Retina (tissue), 1 donor: ENCODE data around the gene DENND2C.
"Not testable (repeated sequence)": the region's sequence is repeated elsewhere in the genome, so short reads cannot be mapped to it uniquely, and the experiment has no call there.

ENCODE experiments used
- DNase-seq: peaks from one replicate; pipeline ENCODE4 v3.0.0-alpha.2; 2016

Gene DENND2C

DNA sequence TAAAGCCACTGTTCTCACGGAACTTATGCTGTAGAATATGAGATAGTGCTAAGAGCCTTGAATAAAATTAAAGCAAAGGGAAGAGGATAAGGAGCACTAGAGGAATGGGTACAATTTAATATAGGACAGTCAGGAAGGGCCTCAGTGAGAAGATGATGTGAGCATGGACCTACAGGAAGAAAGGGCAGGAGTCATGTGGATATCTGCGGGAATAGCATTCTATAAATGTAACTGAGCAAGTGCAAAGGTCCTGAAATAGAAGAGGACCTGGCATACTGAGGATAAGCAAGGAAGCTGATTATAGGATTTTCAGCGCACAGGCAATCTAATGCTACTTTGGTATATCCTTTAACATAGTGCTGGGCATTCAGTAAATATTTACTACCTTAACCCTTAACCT is 75.8 kb downstream of the DENND2C start:
- no peak for DNase-seq

DNA sequence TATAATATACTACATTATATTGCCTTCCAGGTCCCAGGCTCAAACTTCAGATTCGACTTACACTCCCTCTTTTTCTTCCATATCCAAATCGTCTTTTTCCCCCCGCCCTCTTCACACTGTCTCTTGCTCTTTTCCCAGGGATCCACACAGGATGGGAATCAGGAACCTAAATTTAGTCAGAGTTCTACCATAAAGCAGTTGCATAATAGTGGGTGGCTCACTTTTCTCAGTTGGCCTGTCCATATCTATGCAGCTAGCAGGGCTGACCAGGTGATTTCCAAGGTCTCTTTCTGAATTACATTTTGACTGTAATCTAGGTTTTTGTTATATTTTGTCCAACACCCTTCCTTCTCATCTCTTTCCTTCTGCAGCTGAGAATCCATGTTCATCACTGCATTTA is 80.7 kb downstream of the DENND2C start:
- DNase-seq, result no peak

DNA sequence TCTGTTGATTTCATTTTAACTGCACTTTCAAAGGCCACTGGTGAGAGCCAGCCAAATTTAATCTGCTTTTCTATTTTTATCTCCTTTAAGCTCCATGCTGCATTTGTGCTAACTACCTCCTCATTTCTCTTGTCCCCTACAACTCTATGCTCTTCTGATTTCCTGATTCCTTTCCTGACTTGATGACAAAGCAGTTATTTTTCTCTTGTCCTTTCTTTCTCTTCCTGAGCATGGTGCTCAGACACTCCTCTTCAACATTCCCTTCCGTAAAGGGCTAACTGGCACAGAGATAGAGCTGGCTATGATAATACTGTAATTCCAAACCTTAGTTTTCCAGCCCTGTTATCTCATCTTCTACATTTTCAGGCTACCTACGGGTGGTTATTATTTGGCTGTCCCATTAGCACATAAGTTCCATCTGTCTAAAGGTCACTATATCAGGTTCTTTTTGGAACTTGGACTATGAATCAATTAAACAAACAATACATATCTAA is 81.6 kb downstream of the DENND2C start:
- DNase-seq, result no peak

DNA sequence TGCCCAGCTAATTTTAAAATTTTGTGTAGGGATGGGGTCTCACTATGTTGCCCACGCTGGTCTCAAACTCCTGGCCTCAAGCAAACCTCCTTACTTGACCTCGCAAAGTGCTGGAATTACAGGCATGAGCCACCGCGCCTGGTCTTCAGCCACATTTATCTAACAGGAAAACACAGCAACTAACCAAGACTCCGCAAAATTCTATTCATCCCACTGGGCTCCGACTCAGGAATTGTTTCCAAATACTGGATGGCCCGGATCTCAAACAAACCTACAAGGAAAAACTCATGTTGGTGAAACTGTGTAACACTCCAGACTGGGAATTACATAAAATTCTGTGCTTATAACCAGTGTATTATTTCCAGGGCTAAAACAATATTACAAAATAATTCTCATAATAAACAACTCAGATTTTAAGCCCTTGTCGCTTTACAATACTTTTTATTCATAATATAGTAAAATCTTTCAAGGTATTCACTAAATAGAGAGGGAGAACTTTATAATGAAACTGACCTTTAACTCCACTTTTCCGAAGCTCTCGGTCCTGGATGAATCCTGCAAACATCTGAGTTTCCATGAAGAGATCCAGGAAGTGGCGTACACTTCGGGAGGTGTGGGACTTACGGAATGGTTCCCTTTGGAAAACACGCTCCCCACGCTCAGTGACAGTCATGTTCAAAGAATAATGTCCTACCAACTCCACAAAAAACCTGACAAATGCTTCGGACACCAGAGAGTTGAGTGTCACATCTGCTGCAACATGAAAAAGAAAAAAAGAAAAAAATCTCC is 82.5 kb downstream of the DENND2C start:
- no peak for DNase-seq

DNA sequence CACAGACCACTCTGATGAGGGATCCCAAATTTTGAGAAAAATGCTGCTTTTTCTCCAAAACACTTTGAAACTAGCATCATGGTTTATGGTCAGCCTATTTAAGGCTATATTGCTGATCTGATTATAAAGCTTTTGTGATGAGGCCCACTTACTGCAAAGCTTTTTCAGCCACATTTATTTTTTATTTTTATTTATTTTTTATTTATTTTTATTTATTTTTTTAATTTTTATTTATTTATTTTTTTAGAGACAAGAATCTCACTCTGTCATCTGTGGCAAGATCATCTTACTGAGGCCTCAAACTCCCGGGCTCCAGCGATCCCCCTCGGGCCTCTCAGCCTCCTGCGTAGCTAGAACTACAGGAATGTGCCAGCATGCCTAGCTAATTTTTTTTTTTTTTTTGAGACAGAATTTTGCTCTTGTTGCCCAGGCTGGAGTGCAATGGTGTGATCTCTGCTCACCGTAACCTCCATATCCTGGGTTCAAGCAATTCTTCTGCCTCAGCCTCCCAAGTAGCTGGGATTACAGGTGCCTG is 83.3 kb downstream of the DENND2C start:
- no peak for DNase-seq

DNA sequence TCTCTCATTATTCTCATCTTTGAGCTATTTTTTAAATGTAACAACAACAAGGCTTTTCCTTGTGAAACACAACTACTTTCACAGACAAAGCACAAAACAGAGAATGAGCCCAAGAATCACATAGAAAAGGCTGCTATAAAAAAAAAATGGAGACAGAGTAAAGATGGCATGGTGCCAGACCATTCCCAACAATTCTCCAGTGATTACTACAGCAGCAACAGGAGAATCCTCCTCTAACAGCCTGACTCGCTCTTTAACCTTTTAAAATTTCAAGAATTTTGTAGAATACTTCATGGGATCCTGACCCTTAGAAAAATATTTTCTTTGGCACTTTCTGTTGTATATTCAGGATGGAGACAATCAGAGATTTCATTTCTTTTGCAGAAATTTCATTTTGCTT is 84.6 kb downstream of the DENND2C start:
- no peak for DNase-seq

DNA sequence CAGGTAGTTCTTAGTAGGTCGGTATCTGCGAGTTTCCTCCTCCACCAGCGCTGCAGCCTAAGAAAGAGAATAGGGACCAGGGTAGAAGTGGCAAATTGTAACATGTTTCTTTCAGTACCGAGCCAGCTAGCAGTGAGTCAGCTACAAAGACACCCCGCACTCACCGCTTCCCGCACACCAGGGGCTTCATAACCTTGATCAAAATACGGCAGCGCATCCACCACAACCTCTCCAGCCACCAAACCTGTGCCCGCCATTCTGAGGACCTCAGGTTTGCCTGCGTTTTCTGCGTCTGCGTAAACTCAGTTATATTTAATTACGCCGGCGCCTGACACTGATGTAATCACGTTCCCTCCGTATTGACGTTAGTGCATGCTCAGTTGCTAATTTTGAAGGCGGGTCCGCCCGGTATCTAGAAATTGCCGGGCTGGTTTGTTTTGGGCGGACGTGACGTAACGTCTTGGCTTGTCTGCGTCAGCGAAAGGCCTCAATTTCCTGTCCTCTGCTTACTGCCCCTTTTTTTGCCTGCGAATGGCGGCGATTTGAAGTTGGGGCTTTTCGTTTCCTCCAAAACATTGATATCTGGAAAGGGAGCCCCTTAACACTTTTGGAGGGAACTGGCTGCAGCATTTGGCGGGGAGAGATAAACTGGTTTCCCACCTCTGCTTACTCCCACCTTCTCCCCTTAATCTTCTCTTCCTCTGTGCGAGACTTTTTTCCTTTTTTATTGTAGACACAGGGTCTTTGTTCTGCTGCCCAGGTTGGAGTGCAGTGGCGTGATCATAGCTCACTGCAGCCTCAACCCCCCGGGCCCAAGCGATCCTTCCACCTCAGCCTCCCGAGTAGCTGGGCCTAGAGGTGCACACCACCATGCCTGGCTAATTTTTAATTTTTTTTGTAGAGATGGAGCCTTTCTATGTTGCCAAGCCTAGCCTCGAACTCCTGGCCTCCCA is 88.2 kb downstream of the DENND2C start, which contains the start of gene BCAS2:
TSS of gene BCAS2 (minus strand) at position 281 of the 953 bp plus-strand sequence. CDS start at position 257, 24 bp downstream.
- peak; percentile 97 for DNase-seq

DNA sequence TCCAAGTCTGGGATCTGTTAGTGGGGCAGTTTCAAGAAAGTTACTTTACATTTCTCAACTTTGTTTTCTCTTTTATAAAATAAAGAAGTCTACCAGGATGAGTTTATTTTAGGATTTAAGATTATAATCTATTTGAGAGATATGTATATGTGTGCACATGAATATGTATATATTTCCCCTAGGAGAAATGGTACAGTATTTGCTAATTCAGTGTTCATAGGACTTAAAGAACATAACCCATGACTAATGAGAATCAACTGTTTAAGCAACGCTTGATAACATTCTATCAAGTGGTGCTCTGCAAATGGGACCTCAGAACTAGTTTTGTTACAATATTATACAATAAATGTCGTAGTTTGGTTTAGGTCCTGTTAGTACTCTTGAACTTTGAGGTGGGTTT is 95.5 kb downstream of the DENND2C start:
- no peak for DNase-seq

DNA sequence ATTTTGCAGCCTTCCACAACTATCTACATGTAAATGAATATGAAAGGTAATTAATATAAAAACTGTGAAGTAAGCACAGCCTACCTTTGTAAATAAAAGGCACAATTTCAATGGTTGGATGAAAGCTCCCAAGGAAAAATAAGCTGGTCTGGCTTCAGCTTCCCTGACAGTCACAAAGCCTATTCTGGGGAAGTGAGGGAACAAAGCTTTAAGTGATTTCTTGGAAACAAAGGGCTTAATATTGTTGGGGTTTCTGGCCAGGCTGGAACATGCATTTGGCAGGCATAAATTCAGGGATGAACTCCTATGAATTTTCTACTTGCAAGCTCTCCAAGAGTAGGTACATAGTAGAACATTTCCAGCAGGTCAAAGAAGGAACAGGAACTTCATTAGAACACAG is 105.7 kb downstream of the DENND2C start:
- DNase-seq, result no peak

DNA sequence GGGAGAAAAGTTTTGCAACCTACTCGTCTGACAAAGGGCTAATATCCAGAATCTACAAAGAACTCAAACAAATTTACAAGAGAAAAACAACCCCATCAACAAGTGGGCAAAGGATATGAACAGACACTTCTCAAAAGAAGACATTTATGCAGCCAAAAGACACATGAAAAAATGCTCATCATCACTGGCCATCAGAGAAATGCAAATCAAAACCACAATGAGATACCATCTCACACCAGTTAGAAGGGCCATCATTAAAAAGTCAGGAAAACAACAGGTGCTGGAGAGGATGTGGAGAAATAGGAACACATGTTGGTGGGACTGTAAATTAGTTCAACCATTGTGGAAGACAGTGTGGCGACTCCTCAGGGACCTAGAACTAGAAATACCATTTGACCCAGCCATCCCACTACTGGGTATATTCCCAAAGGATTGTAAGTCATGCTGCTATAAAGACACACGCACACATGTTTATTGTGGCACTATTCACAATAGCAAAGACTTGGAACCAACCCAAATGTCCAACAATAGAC is 106.8 kb downstream of the DENND2C start:
- DNase-seq, result not testable (repeated sequence)

DNA sequence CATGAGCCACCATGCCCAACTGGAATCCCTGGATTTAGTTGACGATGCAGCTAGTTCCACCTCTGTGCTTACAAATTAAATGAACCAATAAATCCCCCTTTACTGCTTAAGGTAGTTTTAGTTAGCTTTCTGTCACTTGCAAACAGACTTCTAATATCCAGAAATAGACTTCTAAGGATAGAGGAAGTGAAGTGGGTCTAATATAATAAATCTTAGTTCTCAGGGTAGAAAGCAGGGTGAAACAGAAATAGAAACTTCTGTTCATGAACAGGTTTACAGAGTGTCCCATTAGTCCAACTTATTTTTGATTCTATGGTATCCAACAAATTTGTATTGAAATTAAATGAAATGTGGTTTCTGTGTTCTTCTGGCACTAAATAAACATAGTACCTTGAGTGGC is 108.5 kb downstream of the DENND2C start:
- no peak for DNase-seq

DNA sequence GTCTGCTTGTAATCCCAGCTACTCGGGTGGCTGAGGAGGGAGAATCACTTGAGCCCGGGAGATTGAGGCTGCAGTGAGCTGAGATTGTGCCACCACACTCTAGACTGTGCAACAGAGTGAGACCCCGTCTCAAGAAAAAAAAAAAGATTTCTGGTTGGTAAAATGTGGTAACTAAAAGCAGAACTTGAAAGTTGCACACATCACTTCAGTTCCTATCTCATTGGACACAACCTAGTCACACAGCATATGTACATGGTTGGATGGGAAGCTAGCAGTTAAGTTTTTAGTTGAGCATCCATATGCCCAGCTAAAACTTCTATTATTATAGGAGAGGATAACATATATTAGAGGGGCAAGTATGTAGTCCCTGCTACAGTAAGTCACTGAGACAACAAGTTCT is 110.5 kb downstream of the DENND2C start:
- no peak for DNase-seq

DNA sequence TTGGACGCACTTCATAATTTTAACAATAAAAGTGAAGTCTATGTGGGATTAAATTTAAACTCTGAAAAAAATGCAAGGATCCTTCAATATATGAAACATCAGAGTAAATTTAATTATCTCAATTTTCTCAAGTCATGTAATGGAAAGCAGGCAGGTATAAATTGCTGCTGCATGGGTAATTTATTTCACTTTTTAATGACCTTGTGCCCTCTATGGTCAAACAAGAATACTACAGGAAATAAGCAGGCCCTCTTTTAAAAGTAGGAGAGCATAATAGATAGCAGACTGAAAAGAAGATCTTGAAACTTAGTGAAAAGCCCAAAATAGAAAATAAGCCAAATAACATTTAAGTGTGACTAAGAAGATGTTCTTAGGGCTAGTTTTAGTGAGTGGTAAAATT is 111.3 kb downstream of the DENND2C start:
- DNase-seq, result no peak

DNA sequence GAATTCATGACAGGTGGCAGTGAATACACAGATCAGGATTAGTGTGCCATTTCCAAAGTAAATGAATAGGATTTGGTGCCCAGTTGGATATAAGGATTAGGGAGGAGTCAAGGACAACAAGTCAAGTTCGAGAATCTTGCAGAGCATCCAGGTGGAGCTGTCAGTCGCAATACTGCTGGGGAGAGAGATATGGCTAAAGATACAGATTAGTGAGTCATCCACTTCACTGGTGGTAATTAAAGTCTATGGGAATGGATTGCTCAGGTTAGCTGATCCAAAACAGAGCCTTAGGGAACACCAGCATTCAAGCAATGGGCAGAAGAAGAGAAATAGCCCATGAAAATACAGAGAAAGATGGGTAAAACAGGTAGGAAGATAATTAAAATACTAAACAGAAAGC is 115.3 kb downstream of the DENND2C start:
- DNase-seq, result no peak

DNA sequence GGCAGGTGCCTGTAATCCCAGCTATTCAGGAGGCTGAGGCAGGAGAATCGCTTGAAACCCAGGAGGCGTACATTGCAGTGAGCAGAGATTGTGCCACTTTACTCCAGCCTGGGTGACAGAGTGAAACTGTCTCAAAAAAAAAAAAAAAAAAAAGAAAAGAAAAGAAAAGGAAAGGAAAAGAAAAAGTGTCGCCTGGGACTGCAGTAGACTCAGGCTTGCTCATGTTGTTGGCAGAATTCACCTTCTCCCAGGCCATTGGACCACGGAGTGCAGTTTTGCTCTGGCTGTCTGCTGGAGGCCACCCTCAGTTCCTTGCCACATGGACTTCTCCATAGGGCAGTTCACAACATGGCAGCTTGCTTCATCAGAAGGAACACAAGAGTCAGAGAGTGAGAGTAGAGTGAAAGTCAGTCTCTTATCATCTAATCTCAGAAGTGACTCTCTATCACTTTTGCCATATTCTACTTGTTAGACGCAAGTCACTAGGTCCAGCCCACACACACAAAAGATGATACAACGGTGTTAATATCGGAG is 117.7 kb downstream of the DENND2C start:
- no peak for DNase-seq

DNA sequence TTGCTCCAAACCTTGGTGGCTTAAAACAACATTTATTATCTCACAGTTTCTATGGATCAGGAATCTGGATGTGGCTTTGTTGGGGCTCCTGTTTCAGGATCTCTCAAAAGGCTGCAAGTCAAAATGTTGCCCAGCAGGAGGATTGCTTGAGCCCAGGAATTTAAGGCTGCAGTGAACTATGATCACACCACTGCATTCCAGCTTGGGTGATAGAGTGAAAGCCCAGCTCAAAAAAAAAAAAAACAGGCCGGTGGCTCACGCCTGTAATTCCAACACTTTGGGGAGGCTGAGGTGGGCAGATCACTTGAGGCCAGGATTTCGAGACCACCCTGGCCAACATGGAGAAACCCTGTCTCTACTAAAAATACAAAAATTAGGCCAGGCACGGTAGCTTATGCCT is 118.4 kb downstream of the DENND2C start:
- no peak for DNase-seq

DNA sequence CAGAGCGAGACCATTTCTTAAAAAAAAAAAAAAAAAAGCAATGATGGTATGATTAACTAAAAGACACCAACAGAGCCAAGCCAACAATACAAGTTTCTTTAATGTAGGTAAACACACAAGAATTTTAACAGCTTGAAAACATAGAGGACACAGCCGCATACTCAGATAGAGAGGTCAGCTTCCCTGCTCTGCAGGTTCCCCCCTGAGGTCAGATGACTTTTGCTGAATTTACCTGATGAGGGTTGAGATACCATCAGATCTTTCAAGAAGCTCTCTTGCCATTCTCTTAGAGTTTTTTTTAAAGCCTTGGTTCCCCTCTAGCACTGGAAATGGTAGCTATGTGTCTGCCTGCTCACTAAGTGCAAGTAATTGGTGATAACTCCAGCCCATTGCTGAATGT is 119.5 kb downstream of the DENND2C start:
- no peak for DNase-seq

DNA sequence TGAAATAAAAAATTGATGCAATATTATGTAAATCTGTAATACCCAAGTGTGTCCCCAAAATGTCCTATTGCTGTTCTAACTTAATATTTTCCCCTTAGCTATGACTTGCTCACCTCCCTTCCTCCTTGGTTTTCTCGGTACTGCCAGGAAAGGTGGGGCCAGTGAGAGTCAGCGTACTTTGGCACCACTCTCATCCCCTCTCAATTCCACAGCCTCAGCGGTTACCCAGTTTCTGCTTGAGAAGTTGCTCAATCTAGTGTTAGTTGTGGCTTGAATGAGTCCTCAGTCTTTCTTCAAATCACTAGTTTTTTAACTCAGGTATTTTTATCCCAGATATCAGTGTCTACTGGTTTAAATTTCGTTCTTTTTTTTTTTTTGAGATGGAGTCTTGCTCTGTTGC is 120.7 kb downstream of the DENND2C start:
- no peak for DNase-seq

DNA sequence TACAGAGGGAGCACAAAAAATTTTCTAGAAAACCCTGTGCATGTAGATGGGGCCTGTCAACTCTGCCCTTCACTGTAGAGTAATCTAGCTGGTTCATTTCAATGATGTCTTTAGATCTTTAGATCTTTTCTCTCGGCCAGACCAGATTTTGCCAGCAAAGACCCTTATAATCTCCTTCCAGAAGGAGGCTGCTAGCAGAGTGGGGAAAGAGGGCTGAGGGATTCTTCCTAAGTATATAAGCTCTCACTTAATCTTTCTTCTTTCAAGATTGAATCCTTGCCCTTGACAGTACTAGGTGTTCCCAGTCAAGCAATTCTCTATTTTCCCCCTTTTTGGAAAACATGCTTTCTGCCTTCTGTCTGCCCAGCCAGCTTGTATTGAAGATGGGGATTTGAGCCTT is 122.8 kb downstream of the DENND2C start:
- DNase-seq, result no peak

DNA sequence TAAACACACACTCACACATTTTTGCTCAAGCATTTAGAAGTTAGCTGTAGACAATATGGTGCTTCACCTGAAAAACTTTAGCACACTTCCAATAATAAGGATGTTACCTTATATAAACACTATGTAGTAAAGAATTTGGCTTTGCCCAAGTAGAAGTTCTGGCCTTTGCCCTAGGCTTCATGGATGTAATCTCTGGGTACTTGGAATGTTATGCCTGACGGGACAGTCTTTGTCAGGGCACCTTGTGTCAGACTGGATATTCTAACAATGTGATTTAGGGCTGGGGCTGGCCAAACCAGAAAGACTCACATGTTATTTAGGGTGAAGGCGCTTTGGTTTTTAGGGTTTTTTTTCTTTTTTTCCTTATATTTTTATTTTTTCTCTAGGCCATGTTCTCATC is 124.1 kb downstream of the DENND2C start:
- DNase-seq, result no peak

DNA sequence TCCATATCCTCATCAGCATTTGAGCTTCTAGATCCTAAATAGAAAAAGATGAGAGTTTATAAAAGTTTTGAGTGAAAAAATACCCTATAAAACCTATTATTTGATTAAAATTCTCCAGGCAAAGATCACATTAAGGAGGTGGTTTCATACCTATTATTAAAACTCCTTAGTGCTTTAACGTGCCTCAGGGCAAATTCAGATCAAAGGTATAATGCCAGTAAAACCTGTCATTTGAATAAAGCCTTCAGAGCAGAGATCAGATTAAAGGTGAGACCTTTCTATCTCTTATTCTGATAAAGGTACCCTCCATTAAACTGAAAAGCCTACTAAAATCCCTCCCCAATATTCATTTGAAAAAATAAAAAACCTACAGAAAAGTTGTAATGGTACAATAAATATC is 124.5 kb downstream of the DENND2C start:
- DNase-seq, result no peak

DNA sequence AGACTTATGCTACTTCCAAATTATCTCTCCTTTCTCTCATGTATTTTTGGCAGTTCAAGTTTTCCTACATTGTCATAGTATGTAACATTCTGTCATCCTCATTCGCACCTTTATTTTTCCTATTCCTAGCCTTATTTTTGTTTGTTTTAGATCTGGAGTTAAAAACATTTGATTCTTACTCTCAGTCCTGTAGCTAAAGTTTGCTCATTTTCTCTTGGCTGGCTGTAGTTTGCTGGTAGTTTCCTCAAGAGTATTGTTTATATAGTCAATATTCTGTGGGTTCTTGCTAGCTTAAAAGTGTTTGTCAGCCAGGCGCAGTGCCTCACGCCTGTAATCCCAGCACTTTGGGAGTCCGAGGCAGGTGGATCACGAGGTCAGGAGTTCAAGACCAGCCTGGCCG is 129.0 kb downstream of the DENND2C start:
- no peak for DNase-seq

DNA sequence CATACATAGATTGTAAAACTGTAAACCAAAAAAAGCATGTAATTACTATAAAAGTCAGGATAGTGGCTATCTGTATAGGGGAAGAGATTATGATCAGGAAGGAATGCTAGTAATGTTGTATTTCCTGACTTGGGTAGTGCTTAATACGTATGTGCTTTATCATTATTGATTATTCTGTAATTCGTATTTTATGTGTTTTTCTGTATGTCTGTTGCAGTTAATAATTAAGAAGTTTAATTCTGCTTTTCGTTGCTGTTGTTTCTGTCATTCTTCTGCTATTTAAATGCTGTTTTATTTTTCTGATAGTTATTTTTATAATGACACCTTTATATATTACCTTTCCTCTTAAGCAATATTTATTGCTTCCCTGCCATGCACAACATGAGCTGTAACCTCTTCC is 129.6 kb downstream of the DENND2C start:
- no peak for DNase-seq
